Fibroblast of peridontal ligament (primary cell): ENCODE results near the gene COL20A1.

ENCODE experiments used
- DNase-seq: peaks from one replicate; pipeline ENCODE4 v3.0.0-alpha.2; 2010; ENCODE audit errors: extremely low read depth

Gene COL20A1

DNA sequence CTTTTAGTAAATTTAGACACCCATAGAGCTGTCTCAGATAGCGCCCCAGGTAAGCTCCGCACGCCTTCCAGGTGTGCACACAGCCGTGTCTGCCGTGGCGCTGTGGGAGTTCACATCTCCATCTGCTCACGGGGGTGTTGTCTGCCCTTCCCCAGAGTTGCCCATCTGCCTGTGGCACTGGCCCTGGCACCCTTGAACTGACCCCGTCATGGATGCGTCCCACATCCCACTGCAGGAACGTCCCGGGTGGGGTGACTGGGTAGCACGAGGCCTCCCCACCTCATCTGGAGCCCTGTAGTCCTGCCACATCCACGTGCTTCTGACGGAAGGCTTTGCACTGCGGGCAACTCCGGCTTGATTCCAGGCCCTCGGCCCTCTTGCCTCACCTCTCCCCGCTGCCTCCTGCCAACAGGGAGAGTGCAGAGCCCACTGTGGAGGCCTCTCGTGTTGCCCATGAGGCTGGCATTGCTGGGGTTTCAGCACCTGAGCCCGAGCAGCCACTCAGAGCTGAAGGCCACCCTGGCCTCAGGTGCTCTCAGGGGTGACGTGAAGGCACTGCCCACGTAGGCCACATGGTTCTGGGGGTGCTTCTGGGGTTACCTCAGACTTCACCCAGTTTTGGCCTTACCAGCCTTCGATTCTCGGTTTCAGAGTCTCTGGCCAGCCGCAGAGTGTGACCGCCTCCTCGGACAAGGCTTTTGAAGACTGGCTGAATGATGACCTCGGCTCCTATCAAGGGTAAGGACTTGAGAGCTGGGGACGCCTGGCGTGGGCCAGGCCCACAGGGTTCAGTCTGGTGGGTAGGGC is 15.3 kb upstream of the COL20A1 start:
- no peak for DNase-seq

DNA sequence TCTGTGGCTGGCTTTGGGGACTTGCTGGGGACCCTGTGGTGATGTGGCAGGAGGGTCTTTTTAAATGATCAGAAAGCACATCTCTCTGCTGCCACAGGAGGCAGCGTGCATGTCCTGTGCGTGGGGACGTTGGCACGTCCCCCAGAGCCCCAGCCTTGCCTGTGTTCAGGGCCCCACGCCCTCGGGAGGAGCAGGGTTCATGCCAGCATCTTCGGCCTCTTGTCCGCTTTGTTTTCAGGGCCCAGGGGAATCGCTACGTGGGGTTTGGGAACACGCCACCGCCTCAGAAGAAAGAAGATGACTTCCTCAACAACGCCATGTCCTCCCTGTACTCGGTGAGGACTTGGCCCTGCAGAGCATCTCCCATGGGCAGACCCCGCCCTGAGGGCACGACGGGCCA is 14.3 kb upstream of the COL20A1 start:
- no peak for DNase-seq

DNA sequence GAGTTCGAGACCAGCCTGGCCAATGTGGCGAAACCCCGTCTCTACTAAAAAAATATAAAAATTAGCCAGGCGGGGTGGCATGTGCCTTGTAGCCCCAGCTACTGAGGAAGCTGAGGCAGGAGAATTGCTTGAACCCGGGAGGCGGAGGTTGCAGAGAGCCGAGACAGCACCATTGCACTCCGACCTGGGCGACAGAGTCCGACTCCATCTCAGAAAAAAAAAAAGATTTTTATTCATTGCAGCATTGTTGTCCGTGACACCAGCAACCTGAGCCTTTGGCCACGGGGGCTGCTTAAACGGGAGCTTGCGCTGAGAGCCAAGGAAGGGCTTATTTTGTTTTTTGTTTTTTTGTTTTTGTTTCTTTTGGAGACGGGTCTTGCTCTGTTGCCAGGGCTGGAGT is 13.1 kb upstream of the COL20A1 start:
- no peak for DNase-seq

DNA sequence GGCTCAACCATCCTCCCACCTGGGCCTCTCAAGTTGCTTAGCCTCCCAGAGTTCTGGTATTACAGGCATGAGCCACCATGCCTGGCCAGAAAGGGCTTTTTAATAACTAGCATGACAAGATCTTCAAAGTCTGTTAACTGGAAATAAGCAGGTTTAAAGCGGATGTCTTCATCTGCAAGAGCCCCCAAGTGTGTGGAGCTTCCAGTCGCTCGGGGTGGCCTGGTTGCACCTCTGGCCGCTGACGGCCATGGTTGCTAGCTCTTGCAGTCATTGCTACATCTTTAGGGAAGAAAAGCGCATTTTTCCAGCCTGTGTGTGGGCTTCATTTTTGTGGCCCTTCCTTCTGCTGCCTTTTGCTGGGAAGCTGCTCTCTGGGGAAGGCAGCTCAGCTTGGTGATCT is 12.6 kb upstream of the COL20A1 start:
- no peak for DNase-seq

DNA sequence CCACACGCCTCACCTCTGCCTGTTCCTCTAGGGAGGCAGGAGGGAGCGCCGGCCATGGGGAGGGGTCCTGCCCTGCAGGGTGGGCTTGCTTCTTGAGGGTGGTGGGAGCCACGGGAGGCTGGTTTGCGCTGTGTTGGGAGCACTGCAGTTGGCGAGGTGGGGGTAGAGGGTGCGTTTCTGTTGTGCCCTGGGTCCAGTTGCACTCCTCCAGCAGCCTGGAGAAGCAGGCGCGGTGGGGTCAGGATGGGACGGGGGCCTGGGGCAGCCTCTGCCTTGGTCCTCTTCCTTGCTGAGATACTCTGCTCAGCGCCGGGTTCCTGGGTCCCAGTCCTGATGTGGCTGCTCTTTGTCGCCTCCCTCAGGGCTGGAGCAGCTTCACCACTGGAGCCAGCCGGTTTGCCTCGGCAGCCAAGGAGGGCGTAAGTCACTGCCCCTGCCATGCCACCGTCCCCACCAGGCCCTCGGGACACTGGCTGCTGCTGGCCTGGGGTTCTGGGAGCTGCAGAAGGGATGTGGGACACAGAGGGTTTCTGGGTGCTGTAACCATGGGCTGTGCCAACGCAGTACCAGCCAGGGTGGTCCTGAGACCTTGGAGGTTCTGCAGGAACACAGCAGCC is 11.9 kb upstream of the COL20A1 start:
- no peak for DNase-seq

DNA sequence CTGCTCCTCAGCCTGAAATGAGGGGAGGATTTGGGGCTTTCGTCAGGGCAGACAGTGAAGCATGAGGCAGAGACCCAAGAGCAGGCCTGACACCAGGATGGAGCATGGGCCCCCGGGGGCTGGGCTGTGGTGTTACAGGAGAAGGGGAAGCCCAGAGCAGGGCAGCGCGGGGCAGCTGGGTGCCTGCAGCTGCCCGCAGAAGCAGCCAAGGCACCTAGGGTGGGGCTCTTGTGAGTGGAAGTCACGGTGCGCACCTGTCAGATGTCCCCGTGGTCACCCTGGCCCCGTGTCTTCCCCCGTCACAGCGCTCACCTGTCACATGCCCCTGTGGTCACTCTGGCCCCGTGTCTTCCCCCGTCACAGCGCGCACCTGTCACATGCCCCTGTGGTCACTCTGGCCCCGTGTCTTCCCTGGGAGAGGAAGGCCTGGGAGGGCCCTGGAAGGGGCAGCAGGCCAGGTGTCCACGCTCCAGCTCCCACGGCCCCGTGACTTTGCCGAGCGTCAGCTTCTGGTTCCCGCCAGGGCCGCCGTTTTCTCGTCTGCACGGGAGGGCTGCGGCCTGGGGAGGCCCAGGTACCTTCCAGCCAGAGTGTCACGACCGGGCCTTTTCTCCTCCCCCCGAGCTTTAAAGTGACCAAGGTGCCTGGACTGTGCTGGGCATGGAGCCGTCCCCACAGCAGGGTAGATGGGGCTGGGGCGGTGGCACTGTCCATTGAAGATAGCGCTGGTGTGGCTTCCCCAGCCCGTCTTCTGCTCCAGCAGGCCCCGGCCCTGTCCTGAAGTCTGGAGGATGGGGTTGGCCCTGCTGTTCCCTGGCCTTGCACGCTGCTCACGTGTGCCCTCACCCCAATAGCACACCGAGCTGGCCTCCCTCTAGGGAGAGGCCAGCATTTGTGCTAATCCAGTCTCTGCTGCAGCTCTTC is 11.0 kb upstream of the COL20A1 start:
- DNase-seq: no peak

DNA sequence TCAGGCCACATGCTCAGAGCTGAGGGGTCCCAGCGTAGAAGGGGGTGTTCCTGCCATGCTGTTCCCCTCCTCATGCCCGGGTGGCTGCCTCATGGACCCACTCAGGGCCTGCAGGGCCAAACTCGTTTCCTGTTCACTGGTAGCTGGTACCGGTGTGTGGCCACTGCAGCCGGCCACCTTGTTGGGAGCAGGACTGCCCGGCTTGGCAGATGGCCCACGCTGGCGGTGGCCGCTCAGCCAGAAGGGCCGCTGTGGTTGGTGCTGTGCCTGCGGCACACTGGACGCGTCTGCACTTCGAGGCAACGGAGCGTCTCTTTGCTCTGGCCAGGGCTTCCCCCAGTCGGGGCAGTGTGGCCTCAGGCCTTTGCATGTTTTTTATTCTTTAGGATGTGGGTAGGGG is 10.0 kb upstream of the COL20A1 start:
- no peak for DNase-seq

DNA sequence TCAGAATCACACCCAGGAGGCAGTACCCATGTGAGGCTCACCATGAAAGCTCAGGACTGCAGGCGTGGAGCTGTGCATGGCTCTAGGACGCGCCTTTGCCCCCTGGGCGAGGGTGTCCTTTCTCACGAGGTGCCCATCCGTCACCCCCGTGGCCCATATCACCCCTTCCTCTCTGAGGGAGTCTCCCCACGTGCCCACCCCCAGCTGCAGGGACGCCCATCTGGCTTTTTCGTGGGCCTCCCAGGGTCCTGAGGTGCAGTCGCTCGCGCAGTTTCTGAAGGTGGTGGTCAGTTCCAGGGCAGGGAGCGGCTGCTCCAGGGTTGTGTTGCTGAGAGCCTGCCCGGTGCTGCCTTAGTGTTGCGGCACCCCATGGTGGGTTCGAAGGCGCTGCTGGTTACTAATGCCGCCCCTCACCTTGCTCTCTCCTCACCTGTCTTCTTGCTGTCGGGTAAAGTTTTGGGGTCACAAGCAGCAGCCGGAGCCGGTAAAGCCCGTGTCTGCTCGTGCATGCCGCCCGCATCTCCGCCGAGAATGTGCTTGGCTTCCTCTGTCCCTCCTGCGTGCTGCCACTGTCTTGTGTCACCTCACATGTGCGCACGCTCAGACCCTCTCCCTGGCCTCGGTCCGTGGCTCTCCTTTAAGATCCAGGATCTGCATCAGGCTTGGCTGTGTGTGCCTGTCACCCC is 9.4 kb upstream of the COL20A1 start:
- DNase-seq: no peak

DNA sequence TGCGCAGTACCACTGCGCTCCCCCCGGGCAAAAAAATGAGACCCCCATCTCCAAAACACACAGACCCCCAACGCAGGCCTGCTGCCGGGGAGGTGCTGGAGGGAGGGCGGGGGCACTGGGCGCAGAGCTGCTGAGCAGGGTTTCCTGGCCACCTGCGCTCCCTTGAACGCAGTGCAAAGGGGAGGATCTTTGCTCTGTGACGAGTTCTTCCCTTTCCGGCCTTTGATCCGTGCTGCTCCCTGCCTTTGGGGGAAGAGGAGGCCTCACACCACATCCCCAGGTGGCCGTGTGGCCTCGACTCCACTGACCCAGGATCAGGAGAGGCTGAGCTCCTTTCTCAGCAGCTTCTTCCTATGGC is 8.9 kb upstream of the COL20A1 start:
- no peak for DNase-seq

DNA sequence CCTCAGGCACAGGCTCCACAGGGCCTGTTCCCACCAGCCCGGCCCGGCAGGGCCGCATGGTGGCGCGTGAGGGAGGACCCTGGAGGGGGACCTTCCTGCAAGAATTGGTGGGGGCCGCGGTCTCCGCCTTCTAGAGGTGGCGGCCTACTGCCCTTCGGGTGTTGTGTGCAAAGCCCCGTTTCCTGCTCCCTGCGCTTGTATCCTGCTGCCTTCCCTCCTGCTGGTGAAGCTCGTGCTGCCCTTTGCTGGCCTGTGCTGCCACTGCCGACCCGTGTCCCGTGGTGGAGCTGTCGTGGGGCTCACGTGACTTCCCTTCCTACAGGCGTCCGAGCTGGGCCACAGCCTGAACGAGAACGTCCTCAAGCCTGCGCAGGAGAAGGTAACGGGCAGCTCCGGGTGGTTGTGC is 8.4 kb upstream of the COL20A1 start:
- no peak for DNase-seq

DNA sequence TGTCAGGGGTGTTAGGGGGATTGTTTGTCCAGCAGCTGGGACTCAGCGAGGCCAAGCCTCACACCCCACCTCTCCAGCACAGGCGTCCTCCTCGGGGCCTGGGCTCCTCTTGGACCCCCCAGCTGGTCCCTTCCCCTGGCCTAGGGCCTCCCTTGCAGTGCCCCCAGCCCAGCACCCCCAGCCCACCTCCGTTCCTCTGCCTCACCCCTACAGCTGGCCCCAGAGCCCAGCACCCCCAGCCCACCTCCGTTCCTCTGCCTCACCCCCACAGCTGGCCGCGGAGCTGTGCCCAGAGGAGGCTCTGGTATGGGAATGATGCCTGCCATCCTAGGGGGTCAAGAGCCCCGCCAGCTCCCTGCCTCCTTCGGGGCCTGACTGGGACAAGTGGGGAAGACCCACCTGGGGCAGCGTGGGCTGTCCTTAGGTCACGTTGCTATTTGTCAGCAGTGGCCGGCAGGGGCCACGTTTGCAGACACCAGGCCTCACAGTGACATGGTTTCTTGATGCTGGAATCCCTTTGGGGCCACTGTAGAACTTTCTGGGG is 7.9 kb upstream of the COL20A1 start:
- DNase-seq: no peak

DNA sequence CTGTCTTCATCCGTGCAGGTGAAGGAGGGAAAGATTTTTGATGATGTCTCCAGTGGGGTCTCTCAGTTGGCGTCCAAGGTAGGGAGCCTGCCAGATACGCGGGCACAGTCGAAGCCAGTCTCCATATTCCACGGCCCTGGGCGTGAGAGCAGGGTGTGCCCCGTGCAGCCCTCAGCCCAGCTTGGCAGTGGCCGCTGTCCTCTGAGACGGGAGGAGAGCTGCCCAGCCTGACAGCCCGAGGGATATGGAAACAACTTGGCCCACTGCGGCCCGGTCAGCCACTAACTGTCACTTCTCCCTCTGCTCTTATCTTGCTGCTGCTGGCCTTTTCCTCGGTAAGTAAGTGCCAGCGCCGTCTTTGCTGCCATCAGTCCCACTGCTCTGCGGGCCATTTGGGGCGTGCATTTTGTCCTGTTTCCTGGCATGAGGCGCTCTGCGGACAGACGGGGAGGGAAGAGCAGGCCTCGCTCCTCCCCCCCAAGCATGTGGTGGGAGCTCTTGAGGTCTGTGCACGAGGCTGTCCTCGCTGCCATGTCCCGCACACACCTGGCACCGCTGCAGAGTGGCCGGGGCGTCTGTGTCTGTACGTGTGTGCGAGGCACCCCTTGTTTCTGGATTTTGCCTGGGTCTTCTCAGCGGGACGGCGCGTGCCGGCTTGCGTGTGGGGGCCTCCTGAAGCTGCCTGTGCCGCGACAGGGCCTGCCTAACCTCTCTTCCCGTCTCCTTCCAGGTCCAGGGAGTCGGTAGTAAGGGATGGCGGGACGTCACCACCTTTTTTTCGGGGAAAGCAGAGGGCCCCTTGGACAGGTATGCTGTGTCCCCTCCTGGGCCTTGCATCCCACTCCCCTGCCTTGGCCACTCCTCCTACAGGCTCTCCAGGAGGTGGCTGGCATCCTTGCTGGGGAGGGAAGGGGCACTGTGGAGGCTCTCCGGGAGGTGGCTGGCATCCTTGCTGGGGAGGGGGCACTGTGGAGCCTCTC is 7.1 kb upstream of the COL20A1 start:
- no peak for DNase-seq

DNA sequence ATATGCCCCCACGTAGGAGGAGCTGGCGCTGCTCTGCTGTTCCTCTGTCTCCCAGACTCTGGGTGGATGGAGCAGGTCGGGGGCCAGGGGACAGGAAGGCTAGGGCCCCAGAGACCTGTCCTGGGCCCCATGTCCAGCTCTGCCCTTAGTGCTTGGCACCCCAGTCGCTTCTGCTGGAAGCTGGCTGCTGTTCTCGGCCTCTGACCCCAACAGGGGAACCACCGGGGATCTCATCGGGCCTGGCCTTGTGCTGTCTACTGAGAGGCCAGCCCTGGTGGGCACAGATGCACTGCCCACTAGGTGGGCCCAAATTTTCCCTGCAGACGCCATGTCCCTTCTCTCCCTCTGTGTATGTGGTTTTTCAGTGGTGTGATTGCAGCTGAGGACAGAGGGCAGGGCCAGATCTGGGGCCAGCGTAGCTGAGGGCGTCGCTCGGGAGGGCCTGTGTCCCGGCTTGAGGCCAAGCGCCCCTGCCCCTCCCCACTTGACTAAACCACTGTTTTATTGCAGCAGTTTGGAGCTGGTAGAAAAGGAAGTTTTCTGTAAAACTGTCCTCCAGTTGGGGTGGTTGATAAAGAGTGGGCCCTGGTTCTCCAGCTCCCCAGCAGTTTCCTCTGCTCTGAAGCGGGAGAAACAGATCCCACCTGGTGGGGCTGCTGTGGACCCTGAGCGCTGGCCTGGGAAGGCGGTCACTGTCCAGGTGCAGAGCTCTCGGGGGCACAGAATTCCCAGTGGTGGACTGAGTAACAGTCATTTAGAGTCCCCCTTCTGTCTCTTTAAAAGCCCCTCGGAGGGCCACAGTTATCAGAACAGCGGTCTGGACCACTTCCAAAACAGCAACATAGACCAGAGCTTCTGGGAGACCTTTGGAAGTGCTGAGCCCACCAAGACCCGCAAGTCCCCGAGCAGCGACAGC is 5.9 kb upstream of the COL20A1 start:
- no peak for DNase-seq

DNA sequence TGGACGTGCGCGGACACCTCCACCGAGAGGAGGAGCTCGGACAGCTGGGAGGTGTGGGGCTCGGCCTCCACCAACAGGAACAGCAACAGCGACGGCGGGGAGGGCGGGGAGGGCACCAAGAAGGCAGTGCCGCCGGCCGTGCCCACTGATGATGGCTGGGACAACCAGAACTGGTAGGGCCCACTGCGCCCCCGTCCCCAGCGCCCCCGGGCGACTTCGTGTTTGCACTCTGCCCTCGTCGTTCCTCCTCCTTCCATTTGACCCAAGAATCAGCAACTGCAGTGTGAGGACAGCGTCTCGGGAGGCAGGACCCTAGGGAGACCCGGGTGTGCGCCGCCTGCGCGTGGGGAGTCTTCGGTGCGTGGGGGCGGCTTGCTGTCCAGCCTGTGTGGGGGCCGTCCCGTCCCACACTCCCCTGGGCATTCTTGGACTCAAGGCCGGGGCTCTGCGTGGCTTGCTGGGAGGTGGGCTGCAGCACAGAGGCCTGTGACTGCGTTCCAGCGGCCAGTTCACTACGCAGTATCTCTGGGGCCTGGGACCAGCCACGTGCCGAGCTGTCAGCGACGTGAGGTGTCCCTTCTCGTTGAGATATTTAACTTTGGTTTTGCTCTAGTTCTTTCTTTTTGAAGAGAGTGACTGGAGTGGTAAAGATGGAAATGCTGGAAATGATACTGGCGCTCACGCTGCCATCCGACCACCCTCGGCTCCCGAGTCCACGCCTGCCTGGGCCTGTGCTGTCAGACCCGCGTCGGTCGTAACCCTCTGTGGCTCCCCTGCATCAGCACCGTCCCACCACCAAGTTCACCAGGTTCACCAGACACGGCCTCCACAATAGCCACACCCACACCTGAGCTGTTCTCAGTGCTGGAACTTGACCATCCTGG is 5.0 kb upstream of the COL20A1 start:
- no peak for DNase-seq

DNA sequence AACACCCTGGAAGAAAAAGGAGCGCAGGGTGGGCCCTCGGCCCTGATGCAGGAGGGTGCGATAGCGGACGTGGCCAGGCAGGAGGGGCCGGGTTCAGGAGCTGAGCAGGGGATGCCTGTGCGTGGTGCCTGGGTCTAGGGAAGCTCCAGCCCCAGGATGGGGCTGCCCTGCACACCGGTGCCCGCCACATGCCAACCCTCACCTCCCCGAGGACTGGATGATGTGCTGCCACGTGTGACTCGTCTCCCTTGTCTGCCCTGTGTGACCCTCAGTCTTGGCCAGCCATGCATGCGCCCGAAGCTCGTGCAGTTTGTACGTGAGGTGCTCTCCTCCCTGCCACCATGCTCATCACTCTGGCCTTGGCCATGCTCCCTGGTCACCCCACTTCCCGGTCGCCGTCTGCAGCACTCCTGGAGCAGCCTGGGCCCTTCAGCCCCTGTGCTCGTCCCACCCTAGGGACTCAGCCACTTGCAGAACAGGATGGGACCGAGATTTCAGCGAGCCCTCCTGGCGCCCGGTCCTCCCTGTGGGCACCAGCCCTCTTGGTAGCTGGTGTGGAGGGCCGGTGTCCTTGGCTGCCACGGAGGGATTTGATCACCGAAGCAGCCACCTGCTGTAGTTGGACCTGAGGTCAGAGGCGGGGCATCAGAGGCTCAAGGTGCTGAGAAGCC is 4.3 kb upstream of the COL20A1 start:
- no peak for DNase-seq

DNA sequence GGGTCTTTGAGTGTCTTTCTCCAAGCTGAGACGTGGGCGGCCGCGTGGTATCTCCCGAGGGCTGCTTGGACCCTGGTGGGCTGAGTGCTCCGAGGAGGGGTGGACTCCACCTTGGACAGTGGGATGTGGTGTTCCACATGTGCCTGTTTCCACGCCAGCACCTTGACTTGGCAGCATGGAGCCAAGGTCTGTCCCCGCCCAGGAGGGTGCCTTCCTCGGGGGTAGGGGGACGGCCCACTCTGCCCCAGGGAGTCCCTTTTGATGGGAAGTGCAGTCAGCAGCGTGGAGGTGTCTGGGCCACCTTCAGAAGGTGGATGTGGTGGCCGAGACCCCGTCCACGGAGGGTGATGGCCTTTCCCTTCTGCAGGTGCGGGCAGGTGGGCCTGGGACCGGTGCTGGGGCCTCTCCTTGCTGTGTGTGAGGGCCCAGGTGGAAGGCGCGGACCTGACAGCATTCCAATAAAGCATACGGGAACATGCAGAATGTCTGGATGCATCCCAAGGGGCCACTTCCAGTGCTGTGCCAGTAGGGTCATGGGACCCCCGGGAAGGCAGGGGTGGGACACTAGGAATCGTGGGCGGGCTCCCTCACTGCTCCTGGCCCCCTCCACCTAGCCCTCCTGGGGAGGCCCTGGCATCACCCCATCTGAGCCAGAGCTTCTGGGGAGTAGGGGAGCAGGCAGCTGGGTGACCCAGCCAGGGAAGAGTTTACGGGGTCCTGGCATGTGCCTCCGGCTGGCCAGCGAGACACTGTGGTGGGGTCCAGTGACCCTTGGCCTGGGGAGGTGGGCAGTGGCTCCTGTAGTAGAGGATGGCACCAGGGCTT is 3.5 kb upstream of the COL20A1 start:
- no peak for DNase-seq

DNA sequence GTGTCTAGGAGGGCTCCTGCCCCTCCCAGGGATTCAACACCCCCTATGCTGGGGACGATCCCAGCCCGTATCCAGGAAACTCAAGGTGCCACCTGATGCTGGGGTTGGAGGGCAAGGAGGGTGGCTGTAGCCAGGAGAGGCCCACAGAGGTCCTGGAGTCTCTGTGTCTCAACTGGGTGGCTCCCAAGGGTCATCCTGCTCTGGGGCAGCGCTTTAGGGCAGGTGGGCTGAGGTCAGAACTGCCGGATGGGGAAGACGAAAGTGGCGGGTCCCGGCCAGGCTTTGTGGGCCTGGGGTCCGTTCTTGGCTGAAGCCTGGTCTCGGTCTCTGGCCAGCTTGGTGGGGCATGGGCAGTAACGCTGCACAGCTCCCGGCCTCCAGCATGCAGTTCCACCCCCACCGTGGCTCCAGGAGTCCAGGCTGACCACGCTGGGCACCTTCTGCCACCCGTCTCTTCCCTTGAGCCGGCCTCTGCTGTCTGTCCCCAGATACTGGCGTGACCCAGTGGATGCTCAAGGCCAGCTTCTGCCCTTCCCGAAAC is 2.8 kb upstream of the COL20A1 start:
- DNase-seq: no peak
